ENCODE results near the gene PRPF4. TPM values are rescaled to one million over a fixed set of nuclear protein-coding genes. Genes with fewer than 3 reads are reported as not detected.

Gene PRPF4
- total RNA-seq, 2 donors from 2014 or later, result 20.6 to 23.6 TPM

GRCh38 chr9:113237026-113237425, 38.4 kb upstream of the PRPF4 start:
- Histone ChIP-seq H3K27me3 (replicated peaks; ENCODE audit: insufficient read depth) (no peaks in the 10 kb centered on the region), H3K4me1 (ENCODE audit: control insufficient read depth in 1 of 2, low read depth in 2 of 2) (peaks cover 22 to 23% of the 10 kb centered on the region in 2 donors), H3K27ac (no peak overlapping the region), H3K9me3 (no peaks in the 10 kb centered on the region), H3K4me3 (no peak overlapping the region), H3K36me3 (no peaks in the 10 kb centered on the region)
- TF ChIP-seq, protein P1, sequence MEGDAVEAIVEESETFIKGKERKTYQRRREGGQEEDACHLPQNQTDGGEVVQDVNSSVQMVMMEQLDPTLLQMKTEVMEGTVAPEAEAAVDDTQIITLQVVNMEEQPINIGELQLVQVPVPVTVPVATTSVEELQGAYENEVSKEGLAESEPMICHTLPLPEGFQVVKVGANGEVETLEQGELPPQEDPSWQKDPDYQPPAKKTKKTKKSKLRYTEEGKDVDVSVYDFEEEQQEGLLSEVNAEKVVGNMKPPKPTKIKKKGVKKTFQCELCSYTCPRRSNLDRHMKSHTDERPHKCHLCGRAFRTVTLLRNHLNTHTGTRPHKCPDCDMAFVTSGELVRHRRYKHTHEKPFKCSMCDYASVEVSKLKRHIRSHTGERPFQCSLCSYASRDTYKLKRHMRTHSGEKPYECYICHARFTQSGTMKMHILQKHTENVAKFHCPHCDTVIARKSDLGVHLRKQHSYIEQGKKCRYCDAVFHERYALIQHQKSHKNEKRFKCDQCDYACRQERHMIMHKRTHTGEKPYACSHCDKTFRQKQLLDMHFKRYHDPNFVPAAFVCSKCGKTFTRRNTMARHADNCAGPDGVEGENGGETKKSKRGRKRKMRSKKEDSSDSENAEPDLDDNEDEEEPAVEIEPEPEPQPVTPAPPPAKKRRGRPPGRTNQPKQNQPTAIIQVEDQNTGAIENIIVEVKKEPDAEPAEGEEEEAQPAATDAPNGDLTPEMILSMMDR (IDR thresholded peaks at IDR 0.05), result no peak
- no peak for ATAC-seq (ENCODE audit: insufficient number of reproducible peaks, low FRiP score, low read depth)
- DNase-seq (ENCODE audit: low spot score), result no peak

- ATAC-seq (ENCODE audit: insufficient number of reproducible peaks, low FRiP score, low read depth), result no peak
- Histone ChIP-seq H3K9me3 (no peaks in the 10 kb centered on the region), H3K36me3 (no peaks in the 10 kb centered on the region), H3K4me3 (no peak overlapping the region), H3K27ac (no peak overlapping the region), H3K4me1 (ENCODE audit: control insufficient read depth in 1 of 2, low read depth in 2 of 2) (peaks cover 14 to 18% of the 10 kb centered on the region in 2 donors), H3K27me3 (replicated peaks; ENCODE audit: insufficient read depth) (no peaks in the 10 kb centered on the region)
- TF ChIP-seq, protein P1 (IDR thresholded peaks at IDR 0.05), result no peak
- no peak for DNase-seq (ENCODE audit: low spot score)
Measured at GRCh38 chr9:113238202-113238858, 37.1 kb upstream of the PRPF4 start.

DNA sequence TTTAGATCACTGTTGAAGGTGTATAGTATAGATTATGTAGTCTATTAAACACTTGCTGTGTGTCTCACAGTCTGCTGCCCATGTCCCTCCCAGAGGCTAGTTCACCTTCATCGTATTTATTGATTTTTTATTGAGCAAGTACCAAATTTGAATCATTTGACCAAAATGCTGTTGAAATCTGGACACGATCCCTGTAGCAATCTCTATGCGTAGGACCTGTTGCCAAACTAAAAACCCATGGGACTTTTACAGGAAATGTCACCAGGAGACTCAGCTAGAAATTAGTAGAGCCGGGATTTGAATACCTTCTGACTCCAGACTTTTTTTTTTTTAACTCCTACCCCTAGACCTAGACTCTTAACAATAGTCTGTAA, 36.6 kb upstream of the PRPF4 start:
- DNase-seq (ENCODE audit: low spot score) (no peak), ATAC-seq (ENCODE audit: insufficient number of reproducible peaks, low FRiP score, low read depth) (no peak)
- Histone ChIP-seq H3K4me3 (no peak overlapping the region), H3K27me3 (replicated peaks; ENCODE audit: insufficient read depth) (no peaks in the 10 kb centered on the region), H3K9me3 (no peaks in the 10 kb centered on the region), H3K4me1 (ENCODE audit: control insufficient read depth in 1 of 2, low read depth in 2 of 2) (peaks cover 9 to 13% of the 10 kb centered on the region in 2 donors), H3K36me3 (no peaks in the 10 kb centered on the region), H3K27ac (no peak overlapping the region)
- TF ChIP-seq, protein P1 (IDR thresholded peaks at IDR 0.05), result no peak

GRCh38 chr9:113241161-113241560, 34.3 kb upstream of the PRPF4 start:
- TF ChIP-seq, protein P1 (IDR thresholded peaks at IDR 0.05), result no peak
- H3K27ac ChIP-seq, result no peak overlapping the region
- ATAC-seq (ENCODE audit: insufficient number of reproducible peaks, low FRiP score, low read depth), result no peak
- no peaks in the 10 kb centered on the region for H3K27me3 ChIP-seq (replicated peaks; ENCODE audit: insufficient read depth)
- peaks cover 7 to 11% of the 10 kb centered on the region in 2 donors for H3K4me1 ChIP-seq (ENCODE audit: control insufficient read depth in 1 of 2, low read depth in 2 of 2)
- H3K4me3 ChIP-seq, result no peak overlapping the region
- no peaks in the 10 kb centered on the region for H3K36me3 ChIP-seq
- no peaks in the 10 kb centered on the region for H3K9me3 ChIP-seq
- no peak for DNase-seq (ENCODE audit: low spot score)

DNA sequence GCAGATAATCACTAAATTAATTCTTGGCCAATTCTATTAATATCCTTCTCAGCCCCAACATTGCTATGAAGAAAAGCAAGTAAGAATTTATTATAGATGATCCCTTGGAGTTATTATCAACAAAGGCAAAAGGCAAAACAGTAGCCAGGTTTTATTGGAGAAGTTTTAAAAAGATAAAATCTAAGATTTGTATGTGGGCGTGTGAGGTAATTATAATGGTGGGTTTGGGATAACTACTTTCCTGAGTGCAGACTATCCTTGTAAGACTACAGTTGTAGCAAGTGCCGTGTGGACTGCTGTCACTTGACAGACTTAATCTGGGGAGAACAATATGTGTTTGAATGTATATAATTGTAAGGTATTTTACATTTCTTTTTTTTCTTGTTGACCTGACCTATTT, 30.9 kb upstream of the PRPF4 start:
- no peak for ATAC-seq (ENCODE audit: insufficient number of reproducible peaks, low FRiP score, low read depth)
- TF ChIP-seq, protein P1 (IDR thresholded peaks at IDR 0.05), result no peak
- DNase-seq (ENCODE audit: low spot score), result no peak

More for the DNA sequence above, 30.9 kb upstream of the PRPF4 start:
- Histone ChIP-seq H3K4me3 (no peak overlapping the region), H3K27me3 (replicated peaks; ENCODE audit: insufficient read depth) (no peaks in the 10 kb centered on the region), H3K4me1 (ENCODE audit: control insufficient read depth in 1 of 2, low read depth in 2 of 2) (peaks cover under 1 to 1% of the 10 kb centered on the region in 2 donors), H3K27ac (no peak overlapping the region), H3K9me3 (no peaks in the 10 kb centered on the region), H3K36me3 (no peaks in the 10 kb centered on the region)
